ENCODE data around the gene FHIT.

DNA sequence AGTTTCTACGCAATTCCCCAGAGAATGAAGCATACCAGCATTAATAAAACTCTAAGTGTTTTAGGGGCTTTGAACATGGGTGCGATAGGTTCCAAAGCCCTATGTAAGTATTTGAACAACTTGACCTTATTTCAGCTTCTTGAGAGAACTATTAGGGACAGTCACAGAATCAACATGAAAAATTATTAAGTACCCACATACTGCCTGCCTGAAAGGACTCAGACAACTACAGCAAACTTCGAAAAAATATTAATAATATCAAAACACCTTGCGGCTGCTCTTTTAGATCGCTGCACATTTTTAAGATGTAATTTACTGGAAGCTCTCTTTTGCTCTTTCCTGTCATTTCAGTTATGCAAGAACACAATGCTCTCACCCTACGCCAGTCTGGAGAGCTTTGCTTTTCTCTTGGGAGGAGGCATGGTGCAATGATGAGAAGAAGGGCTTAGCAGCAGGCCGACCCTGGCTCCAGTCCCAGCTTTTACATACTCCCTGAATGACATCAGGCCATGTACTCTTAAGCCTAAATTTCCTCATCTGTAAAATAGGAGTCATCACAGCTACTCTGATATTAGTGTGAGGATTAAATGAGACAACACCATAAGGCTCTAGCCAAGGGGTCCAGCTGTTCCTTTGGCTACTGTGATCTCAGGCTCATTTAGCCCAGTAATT lies 640.7 kb downstream of the FHIT start:
- TF ChIP-seq, protein P1, sequence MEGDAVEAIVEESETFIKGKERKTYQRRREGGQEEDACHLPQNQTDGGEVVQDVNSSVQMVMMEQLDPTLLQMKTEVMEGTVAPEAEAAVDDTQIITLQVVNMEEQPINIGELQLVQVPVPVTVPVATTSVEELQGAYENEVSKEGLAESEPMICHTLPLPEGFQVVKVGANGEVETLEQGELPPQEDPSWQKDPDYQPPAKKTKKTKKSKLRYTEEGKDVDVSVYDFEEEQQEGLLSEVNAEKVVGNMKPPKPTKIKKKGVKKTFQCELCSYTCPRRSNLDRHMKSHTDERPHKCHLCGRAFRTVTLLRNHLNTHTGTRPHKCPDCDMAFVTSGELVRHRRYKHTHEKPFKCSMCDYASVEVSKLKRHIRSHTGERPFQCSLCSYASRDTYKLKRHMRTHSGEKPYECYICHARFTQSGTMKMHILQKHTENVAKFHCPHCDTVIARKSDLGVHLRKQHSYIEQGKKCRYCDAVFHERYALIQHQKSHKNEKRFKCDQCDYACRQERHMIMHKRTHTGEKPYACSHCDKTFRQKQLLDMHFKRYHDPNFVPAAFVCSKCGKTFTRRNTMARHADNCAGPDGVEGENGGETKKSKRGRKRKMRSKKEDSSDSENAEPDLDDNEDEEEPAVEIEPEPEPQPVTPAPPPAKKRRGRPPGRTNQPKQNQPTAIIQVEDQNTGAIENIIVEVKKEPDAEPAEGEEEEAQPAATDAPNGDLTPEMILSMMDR (IDR thresholded peaks at IDR 0.05), result no peak
- no peak for TF ChIP-seq POLR2A (IDR thresholded peaks at IDR 0.05)

Data from Peyer's patch (tissue), 4 donors.